ENCODE results near the gene SHC3.

Gene SHC3

DNA sequence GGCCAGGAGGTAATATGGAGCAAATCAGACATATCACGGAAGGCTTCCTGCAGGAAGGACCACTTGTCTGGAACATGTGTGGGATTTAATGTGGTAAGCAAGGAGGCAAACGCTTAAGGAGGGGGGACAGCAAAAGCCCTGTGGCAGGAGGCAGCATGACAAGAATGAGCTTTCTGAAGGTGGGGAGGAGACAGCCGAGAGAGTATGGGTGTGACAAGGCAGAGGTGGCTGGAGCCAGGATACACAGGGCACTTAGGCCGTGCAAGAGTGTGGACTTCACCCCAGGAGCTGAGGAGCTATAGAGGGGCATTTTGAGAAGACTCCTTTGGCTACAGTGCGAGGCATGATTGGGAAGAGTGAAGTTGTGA lies 201.7 kb downstream of the SHC3 start:
- DNase-seq, result peak in 1 of 2 donors; percentile 13

GRCh38 chr9:88975966-88976889 lies 202.4 kb downstream of the SHC3 start:
- DNase-seq, result peak in 1 of 2 donors; percentile 15

DNA sequence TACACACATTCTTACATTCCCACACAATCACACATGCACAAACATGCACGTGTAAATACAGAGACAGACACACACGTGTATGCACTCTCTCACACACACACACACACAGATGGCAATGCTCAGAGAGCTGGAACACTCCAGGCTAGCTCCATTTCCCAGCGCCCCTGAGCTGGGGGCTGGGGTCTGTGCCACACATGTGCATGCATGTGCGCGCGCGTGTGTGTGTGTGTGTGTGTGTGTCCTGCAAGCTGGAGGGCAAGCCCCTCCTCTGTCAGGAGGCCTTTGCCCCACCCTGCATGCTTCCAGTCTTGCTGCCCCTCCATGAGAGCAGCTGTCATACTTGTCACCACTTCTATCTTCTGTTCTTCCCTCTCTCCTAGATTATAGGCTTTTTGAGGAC lies 204.0 kb downstream of the SHC3 start:
- no peak for DNase-seq

- DNase-seq, result peak in 1 of 2 donors; percentile 13
Observed at GRCh38 chr9:88973281-88974045, 205.2 kb downstream of the SHC3 start.

DNA sequence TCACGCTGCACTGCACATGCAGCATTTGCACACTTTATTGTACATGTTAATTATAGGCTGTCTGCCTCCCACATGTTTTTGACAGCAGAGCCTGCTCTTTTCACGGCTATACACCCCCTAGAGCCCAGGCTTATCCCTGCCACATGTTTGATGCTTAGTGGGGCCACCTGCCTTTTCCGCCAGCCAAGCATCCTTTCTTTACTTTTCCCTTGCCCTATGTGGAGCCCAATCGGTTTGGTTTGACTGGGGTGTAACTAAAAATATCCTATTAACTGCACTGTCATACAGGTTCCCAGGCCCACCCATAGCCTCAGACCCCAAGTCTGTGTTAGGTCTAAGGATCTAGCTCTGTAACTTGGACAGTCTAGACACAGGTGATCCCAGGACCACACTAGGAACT lies 206.2 kb downstream of the SHC3 start:
- DNase-seq, result peak in 1 of 2 donors; percentile 8

- DNase-seq, result no peak
Observed at GRCh38 chr9:88971131-88971960, 207.3 kb downstream of the SHC3 start.

DNA sequence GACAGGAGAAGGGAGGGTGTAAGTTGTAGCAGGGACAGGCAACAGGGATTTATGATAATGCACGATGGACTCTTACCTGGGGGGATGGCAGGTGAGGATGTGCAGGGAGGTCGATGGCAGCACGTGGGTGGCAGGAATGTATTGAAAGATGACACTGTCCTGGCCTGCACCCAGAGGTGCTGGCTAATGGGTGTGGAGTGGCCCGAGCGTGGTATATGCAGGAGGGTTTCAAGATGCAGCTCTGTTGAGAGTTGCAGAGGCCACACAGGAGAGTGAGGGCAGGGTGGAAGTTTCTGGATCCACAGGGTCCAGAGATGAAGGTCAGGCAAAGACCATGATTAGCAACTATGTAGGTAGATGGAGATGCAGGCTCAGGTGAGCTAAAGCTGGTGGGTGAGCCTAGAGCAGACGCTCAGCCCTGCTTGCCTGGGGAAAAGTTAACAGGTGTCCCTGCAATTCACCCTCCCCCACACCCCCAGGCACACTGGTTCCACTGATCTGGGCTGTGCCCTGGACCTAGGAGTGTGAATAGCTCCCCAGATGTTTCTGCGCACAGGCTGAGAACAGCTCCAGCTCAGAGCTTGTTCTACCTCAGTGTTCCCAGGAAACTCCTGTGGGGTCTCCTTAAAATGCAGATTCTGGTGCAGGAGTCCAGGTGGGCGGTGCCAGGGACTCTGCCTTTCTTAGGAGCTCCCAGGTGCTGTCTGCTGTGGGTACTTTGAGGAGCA lies 208.8 kb downstream of the SHC3 start:
- no peak for DNase-seq

- DNase-seq, result no peak
Observed at GRCh38 chr9:88968799-88969198, 209.8 kb downstream of the SHC3 start.

DNA sequence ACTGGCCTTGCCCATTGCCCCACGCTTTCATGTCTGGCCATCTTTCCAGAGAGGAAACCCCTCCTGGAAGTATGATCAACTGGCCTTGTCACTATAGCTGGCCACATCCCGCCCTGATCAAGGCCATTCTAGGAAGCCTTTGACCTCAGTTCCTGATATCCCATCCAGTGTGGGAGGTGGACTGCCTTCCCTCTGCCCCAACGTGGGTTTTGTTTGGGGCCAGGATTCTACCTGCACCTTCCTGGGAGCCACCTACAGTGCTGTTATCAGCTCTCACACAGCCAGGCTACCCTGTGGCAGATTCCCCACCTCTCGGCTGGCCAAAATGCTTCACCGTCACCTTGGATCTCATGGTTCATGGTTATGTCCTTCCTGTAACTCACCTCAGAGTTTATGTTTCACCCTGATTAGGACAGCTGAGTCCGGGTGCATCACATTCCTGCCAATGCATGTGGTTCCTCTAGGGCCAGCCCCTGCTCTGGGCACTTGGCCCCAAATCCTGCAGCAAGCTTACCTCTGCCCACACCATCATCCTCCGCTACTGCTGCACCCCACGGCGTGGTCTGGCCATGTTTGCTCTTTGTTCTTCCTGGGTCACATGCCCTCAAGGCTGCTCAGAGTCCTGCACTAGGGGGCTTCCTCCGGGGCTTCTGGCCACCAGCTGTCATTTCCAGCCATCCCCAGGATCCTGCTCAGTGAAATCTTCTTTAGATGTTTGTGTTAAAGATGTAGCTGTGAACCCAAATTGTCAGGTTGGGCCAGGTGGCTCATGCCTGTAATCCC lies 211.5 kb downstream of the SHC3 start:
- no peak for DNase-seq

DNA sequence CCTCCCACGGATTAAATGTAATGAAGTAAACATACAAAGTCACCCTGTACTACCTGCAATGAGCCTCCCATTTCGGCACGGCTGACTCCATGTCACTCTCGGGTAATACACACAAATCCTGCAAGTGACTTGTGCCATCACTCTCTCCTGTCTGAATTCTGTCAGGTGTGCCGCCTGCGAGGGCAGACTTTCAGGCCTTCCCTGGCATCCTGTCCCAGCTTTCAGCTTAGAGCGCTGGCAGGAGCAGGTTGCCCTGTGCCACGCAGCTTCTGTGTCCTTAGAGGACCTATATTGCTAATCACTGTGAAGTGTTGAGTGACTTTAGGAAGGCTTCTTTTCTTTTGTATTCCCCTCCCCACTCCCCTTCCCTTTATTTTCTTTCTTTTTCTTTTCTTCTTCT lies 213.1 kb downstream of the SHC3 start:
- no peak for DNase-seq

DNA sequence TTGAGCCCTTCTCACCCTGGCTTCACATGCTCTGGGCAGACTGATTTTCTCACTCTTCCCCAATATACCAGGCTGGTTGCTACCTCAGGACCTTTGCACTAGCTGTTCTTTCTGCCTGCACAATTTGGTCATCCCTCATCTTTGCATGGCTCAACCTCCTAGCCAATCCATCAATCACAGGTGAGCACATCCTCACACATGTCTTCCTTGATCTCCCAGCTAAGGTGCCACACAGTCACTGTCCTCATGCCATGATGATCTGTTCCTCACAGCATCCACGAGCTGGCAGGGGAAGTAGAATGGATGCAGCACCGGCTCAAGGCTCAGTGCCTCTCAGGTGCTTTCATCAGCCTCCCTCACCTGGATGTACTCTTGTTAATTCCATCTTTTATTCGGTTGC lies 218.0 kb downstream of the SHC3 start:
- no peak for DNase-seq

- DNase-seq, result no peak
Observed at GRCh38 chr9:88959727-88960469, 218.7 kb downstream of the SHC3 start.

DNA sequence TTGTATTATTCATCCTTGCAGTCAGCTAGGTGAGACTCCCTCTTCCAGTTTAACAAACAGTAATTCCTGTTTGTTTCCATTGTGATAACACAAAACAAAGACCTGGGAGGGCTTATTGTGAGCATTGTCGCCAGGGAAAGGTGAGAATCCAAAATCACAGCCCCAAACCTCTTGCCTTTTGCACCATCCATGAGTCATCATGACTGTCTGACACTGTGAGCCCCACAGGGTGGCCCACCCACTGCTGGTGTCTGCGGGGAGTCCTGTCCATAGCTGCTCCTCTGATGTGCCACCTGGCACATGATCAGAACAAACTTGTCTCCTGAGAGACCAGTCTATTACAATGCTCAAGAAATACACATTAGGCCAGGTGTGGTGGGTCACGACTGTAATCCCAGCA lies 221.1 kb downstream of the SHC3 start:
- DNase-seq, result no peak
